Measurements from ENCODE around the gene DESI1. TPM values are rescaled to one million over a fixed set of nuclear protein-coding genes. Genes with fewer than 3 reads are reported as not detected.

The DESI1 gene
- total and polyA plus RNA-seq, 2 donors (not counting 1 experiment from before 2014, with no cell fraction given) = 17.3 to 26.3 TPM

DNA sequence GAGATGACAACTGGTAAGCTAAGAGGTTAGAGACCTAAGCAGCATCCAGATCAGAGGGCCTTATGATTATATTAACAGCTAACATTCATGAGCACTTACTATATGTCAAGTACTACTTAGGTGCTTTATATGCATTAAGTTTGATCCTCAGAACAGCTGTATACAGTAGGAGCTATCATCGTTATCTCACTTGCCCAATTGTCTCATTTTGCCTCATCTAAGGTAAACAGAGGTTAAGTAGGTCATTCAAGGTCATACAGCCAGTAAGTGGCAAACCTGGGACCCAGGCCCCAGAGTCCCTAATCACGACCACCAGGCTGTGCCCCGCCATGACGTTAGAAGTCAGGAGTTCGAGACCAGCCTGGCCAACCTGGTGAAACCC lies 72.0 kb downstream of the DESI1 start:
- no peaks in the 10 kb centered on the region for H4K20me1 ChIP-seq (ENCODE audit: control insufficient read depth, insufficient read depth, low read length, poor library complexity, severe bottlenecking)
- H3K4me3 ChIP-seq (ENCODE audit: control extremely low read depth in 1 of 5, extremely low read depth in 1 of 5, insufficient read depth in 1 of 5, low read depth in 2 of 5, low read length in 4 of 5) = no peak overlapping the region
- H3K9me3 ChIP-seq (ENCODE audit: control extremely low read depth in 1 of 3, control insufficient read depth in 2 of 3, insufficient read depth in 1 of 3, low read length in 2 of 3) = no peaks in the 10 kb centered on the region
- H3K27ac ChIP-seq (ENCODE audit: low read length in 2 of 2) = no peak overlapping the region
- CTCF ChIA-PET = interaction anchor here (0.7 kb wide), 1 partner anchor 568 kb away, joined by 4 read pairs; no protein-coding TSS in a partner anchor
- peaks cover 21% of the 10 kb centered on the region for H3K79me2 ChIP-seq (ENCODE audit: control insufficient read depth, insufficient read depth, low read length)
- no peak overlapping the region for H2AFZ ChIP-seq (ENCODE audit: insufficient read depth, low read depth, low read length, poor library complexity, severe bottlenecking)
- 94% methylated on average over 4 of the region's 5 CpGs for WGBS (ENCODE audit: insufficient coverage)
- no peak for DNase-seq
- POLR2A ChIA-PET = interaction anchor here (0.5 kb wide), 1 partner anchor 199 kb away, joined by 3 read pairs; no protein-coding TSS in a partner anchor
- Mint-ChIP-seq H3K27me3 (peaks cover 4% of the 10 kb centered on the region), H3K4me1 (peaks cover 15% of the 10 kb centered on the region), H3K9me3 (ENCODE audit: insufficient read depth) (no peaks in the 10 kb centered on the region), H3K27ac (no peak overlapping the region), H3K4me3 (no peak overlapping the region)
- intact Hi-C loops (cut with micrococcal nuclease) = no loop called here
- H3K9ac ChIP-seq (ENCODE audit: low read length) = no peak overlapping the region
- no peak for ATAC-seq (ENCODE audit: low read depth)
- no peaks in the 10 kb centered on the region for H3K36me3 ChIP-seq (replicated peaks in 1 of 2; ENCODE audit: control extremely low read depth in 1 of 2, control insufficient read depth in 1 of 2, extremely low read depth in 1 of 2, insufficient read depth in 2 of 2, low read length in 1 of 2)
- H3K4me2 ChIP-seq (replicated peaks; ENCODE audit: low read depth, low read length, poor library complexity, severe bottlenecking) = no peak overlapping the region
- TF ChIP-seq, protein P1, sequence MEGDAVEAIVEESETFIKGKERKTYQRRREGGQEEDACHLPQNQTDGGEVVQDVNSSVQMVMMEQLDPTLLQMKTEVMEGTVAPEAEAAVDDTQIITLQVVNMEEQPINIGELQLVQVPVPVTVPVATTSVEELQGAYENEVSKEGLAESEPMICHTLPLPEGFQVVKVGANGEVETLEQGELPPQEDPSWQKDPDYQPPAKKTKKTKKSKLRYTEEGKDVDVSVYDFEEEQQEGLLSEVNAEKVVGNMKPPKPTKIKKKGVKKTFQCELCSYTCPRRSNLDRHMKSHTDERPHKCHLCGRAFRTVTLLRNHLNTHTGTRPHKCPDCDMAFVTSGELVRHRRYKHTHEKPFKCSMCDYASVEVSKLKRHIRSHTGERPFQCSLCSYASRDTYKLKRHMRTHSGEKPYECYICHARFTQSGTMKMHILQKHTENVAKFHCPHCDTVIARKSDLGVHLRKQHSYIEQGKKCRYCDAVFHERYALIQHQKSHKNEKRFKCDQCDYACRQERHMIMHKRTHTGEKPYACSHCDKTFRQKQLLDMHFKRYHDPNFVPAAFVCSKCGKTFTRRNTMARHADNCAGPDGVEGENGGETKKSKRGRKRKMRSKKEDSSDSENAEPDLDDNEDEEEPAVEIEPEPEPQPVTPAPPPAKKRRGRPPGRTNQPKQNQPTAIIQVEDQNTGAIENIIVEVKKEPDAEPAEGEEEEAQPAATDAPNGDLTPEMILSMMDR (IDR thresholded peaks at IDR 0.05) = no peak
- TF ChIP-seq EZH2 (IDR thresholded peaks at IDR 0.05; ENCODE audit: borderline replicate concordance, insufficient read depth, low read depth, low read length, poor library complexity, severe bottlenecking) = no peak
- H3K27me3 ChIP-seq (replicated peaks in 1 of 4; ENCODE audit: control extremely low read depth in 1 of 4, control insufficient read depth in 3 of 4, insufficient read depth in 4 of 4, low read length in 3 of 4) = peaks cover 0 to 5% (median 0%) of the 10 kb centered on the region in 4 experiments
- peaks cover 7 to 9% of the 10 kb centered on the region in 2 donors for H3K4me1 ChIP-seq (ENCODE audit: control insufficient read depth in 2 of 2, insufficient read depth in 2 of 2, low read length in 2 of 2)

Small RNA genes within 50 kb of the gene (small RNA-seq; reads per million reads assigned to genes)
- gene RF00019 (ENCODE audit: insufficient read length, low read depth, low replicate concordance) = not detected

Other genes with a start within 250 kb of the DESI1 start
- gene TEF, start 239.1 kb downstream of the DESI1 start, total RNA-seq = 5.5 and 6.8 TPM in 2 replicates
- 1.6 and 5.0 TPM in 2 replicates for gene TEF, start 239.1 kb downstream of the DESI1 start, polyA plus RNA-seq
- gene TOB2, start 174.2 kb downstream of the DESI1 start, total RNA-seq = 51.5 and 56.0 TPM in 2 replicates
- 26.2 and 40.4 TPM in 2 replicates for gene TOB2, start 174.2 kb downstream of the DESI1 start, polyA plus RNA-seq
- 31.6 and 34.5 TPM in 2 replicates for gene PHF5A, start 152.4 kb downstream of the DESI1 start, total RNA-seq
- 29.4 and 62.1 TPM in 2 replicates for gene PHF5A, start 152.4 kb downstream of the DESI1 start, polyA plus RNA-seq
- 91.7 and 104 TPM in 2 replicates for gene ACO2, start 151.9 kb downstream of the DESI1 start, total RNA-seq
- 91.5 and 91.7 TPM in 2 replicates for gene ACO2, start 151.9 kb downstream of the DESI1 start, polyA plus RNA-seq
- 32.1 and 35.6 TPM in 2 replicates for gene POLR3H, start 76.6 kb downstream of the DESI1 start, total RNA-seq
- 10.3 and 12.4 TPM in 2 replicates for gene POLR3H, start 76.6 kb downstream of the DESI1 start, polyA plus RNA-seq
- not detected in 2 replicates for gene CSDC2, start 60.0 kb downstream of the DESI1 start, total RNA-seq
- gene CSDC2, start 60.0 kb downstream of the DESI1 start, polyA plus RNA-seq = not detected in 2 replicates
- 22.1 and 23.3 TPM in 2 replicates for gene PMM1, start 31.2 kb downstream of the DESI1 start, total RNA-seq
- 24.8 and 36.0 TPM in 2 replicates for gene PMM1, start 31.2 kb downstream of the DESI1 start, polyA plus RNA-seq
- gene XRCC6, start 252 bp upstream of the DESI1 start, total RNA-seq = 176 and 180 TPM in 2 replicates
- 55.4 and 58.2 TPM in 2 replicates for gene XRCC6, start 252 bp upstream of the DESI1 start, polyA plus RNA-seq
- gene SNU13, start 67.8 kb upstream of the DESI1 start, total RNA-seq = 108 and 114 TPM in 2 replicates
- 99.0 and 119 TPM in 2 replicates for gene SNU13, start 67.8 kb upstream of the DESI1 start, polyA plus RNA-seq
- 50.1 and 59.3 TPM in 2 replicates for gene MEI1, start 78.5 kb upstream of the DESI1 start, total RNA-seq
- gene MEI1, start 78.5 kb upstream of the DESI1 start, polyA plus RNA-seq = 40.3 and 64.8 TPM in 2 replicates
- 17.4 and 18.1 TPM in 2 replicates for gene CCDC134, start 179.6 kb upstream of the DESI1 start, total RNA-seq
- 4.4 and 5.0 TPM in 2 replicates for gene CCDC134, start 179.6 kb upstream of the DESI1 start, polyA plus RNA-seq
- gene SREBF2, start 212.1 kb upstream of the DESI1 start, total RNA-seq = 287 and 304 TPM in 2 replicates
- 106 and 116 TPM in 2 replicates for gene SREBF2, start 212.1 kb upstream of the DESI1 start, polyA plus RNA-seq

Data from B cell (primary cell).